HEK293 (cell line): ENCODE data around the gene SEMA4D.

ENCODE experiments used
- CTCF ChIA-PET: fragments of 350-600 bp; formaldehyde crosslinking; extraction: SDS; loops from one replicate; lab custom pipeline; 2021; ENCODE audit warnings: antibody characterized with exemption; lab: Yijun Ruan, JAX
- POLR2A ChIA-PET: fragments of 300-600 bp; formaldehyde crosslinking; extraction: SDS; loops from one replicate; lab custom pipeline; 2020; ENCODE audit warnings: antibody characterized with exemption, inconsistent platforms; lab: Yijun Ruan, JAX
- H3K27ac ChIP-seq: fragments of 200-500 bp; sonication (Bioruptor generic); 2 replicates; pipeline ENCODE4 v1.5.1; 2014; ENCODE audit warnings: low read depth, low read length, control low read depth, inconsistent platforms; ENCODE audit errors: extremely low read depth
- H3K36me3 ChIP-seq, 2 experiments: fragments of 200-500 bp in 1 of 2; sonication (Bioruptor generic) in 1 of 2; 1 replicate in 1 of 2; 2 replicates in 1 of 2; pipeline ENCODE4 v1.5.1; 2014 to 2017; ENCODE audit warnings: inconsistent platforms in 2 of 2, low read length in 2 of 2; ENCODE audit not compliant: control insufficient read depth in 2 of 2, insufficient read depth in 1 of 2
- H3K4me1 ChIP-seq: fragments of 200-500 bp; sonication (Bioruptor generic); 2 replicates; pipeline ENCODE4 v1.5.1; 2014; ENCODE audit warnings: mild to moderate bottlenecking, low read length, inconsistent platforms; ENCODE audit not compliant: control insufficient read depth, insufficient read depth
- H3K4me3 ChIP-seq: 2 replicates; pipeline ENCODE4 v1.5.1; 2011; ENCODE audit warnings: low read depth, mild to moderate bottlenecking, control low read depth, low read length, moderate library complexity
- H3K9me3 ChIP-seq: fragments of 200-500 bp; sonication (Bioruptor generic); 2 replicates; pipeline ENCODE4 v1.5.1; 2014; ENCODE audit warnings: low read depth, low read length, inconsistent platforms; ENCODE audit not compliant: control insufficient read depth, insufficient read depth
- KLF1 ChIP-seq: fragments of 450-650 bp; formaldehyde crosslinking; IDR thresholded peaks from 2 replicates; pipeline ENCODE4 v1.5.1; 2016; ENCODE audit warnings: missing biosample characterization, missing genetic modification characterization
- SCRT1 ChIP-seq: fragments of 450-650 bp; formaldehyde crosslinking; IDR thresholded peaks from 2 replicates; pipeline ENCODE4 v1.5.1; 2016; ENCODE audit warnings: missing biosample characterization, missing genetic modification characterization, borderline replicate concordance
- WT1 ChIP-seq: fragments of 450-650 bp; formaldehyde crosslinking; IDR thresholded peaks from 2 replicates; pipeline ENCODE4 v1.5.1; 2016; ENCODE audit warnings: missing biosample characterization, missing genetic modification characterization
- YY1 ChIP-seq: fragments of 450-650 bp; formaldehyde crosslinking; IDR thresholded peaks from 2 replicates; pipeline ENCODE4 v1.5.1; 2018; ENCODE audit warnings: missing biosample characterization, missing genetic modification characterization
- ZBTB8A ChIP-seq: fragments of 450-650 bp; formaldehyde crosslinking; IDR thresholded peaks from 2 replicates; pipeline ENCODE4 v1.5.1; 2016; ENCODE audit warnings: missing biosample characterization, missing genetic modification characterization
- ZIC2 ChIP-seq: fragments of 450-650 bp; formaldehyde crosslinking; IDR thresholded peaks from 2 replicates; pipeline ENCODE4 v1.5.1; 2016; ENCODE audit warnings: missing biosample characterization, missing genetic modification characterization
- ZNF133 ChIP-seq: fragments of 450-650 bp; formaldehyde crosslinking; IDR thresholded peaks from 2 replicates; pipeline ENCODE4 v1.5.1; 2016; ENCODE audit warnings: missing biosample characterization, missing genetic modification characterization
- ZNF146 ChIP-seq: fragments of 450-650 bp; formaldehyde crosslinking; IDR thresholded peaks from 2 replicates; pipeline ENCODE4 v1.5.1; 2016; ENCODE audit warnings: missing biosample characterization, missing genetic modification characterization
- ZNF404 ChIP-seq: fragments of 450-650 bp; formaldehyde crosslinking; IDR thresholded peaks from 2 replicates; pipeline ENCODE4 v1.5.1; 2017; ENCODE audit warnings: missing biosample characterization, missing genetic modification characterization
- ZNF571 ChIP-seq: fragments of 450-650 bp; formaldehyde crosslinking; IDR thresholded peaks from 2 replicates; pipeline ENCODE4 v1.5.0; 2017; ENCODE audit warnings: missing biosample characterization, missing genetic modification characterization
- ZNF701 ChIP-seq: fragments of 450-650 bp; formaldehyde crosslinking; IDR thresholded peaks from 2 replicates; pipeline ENCODE4 v1.5.1; 2016; ENCODE audit warnings: missing biosample characterization, missing genetic modification characterization
- ZNF830 ChIP-seq: fragments of 450-650 bp; IDR thresholded peaks from 2 replicates; pipeline ENCODE4 v1.5.0; 2018; ENCODE audit warnings: missing biosample characterization, missing genetic modification characterization, low read depth, mild to moderate bottlenecking, moderate library complexity
- ZXDB ChIP-seq: fragments of 450-650 bp; formaldehyde crosslinking; IDR thresholded peaks from 2 replicates; pipeline ENCODE4 v1.5.1; 2016; ENCODE audit warnings: missing biosample characterization, missing genetic modification characterization
- TF ChIP-seq, protein P1 (sequence below): fragments of 450-650 bp; formaldehyde crosslinking; IDR thresholded peaks from 2 replicates; pipeline ENCODE4 v1.5.1; 2016; ENCODE audit warnings: missing biosample characterization, missing genetic modification characterization
- TF ChIP-seq, protein P2 (sequence below): fragments of 450-650 bp; formaldehyde crosslinking; IDR thresholded peaks from 2 replicates; pipeline ENCODE4 v1.5.1; 2016; ENCODE audit warnings: missing biosample characterization, missing genetic modification characterization, borderline replicate concordance
- TF ChIP-seq, protein P3 (sequence below): sonication (generic); formaldehyde crosslinking; IDR thresholded peaks from 2 replicates; pipeline ENCODE4 v1.8.1; 2022; ENCODE audit warnings: mild to moderate bottlenecking, moderate library complexity, missing genetic modification reagents

Gene SEMA4D

DNA sequence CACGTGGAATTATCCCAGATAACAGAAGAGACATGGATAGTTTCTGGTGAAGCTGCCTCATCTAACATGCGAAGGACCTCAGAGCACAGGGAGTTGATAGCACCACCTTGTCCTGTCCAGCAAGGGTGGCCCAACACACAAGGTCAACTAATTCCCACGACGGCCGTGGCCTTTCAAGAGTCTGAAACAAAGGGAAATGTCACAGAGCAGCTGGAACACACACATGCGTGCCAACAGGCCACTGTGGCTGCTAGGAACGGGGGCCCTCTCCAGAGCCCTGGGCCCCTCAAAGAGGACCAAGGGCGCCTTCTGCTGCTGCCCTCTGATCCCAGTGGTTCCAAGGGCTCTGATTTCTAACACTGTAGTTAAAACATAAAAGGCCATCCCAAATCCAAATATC lies 128.9 kb downstream of the SEMA4D start:
- CTCF ChIA-PET, result interaction anchor here (1.6 kb wide), 1 partner anchor 179 kb away, joined by 6 read pairs; no protein-coding TSS in a partner anchor
- POLR2A ChIA-PET, result no interaction called here
- Histone ChIP-seq H3K4me3 (no peak overlapping the region), H3K9me3 (no peaks in the 10 kb centered on the region), H3K27ac (no peak overlapping the region), H3K4me1 (no peaks in the 10 kb centered on the region), H3K36me3 (peaks cover 0 to under 1% of the 10 kb centered on the region in 2 experiments; a peak in 2 of 3 replicates)
- no peak for TF ChIP-seq KLF1 (tag by site-specific recombination)
- no peak for TF ChIP-seq ZNF701 (tag by site-specific recombination)
- TF ChIP-seq ZIC2, result no peak
- no peak for TF ChIP-seq ZNF404 (tag by site-specific recombination)
- TF ChIP-seq, protein P1, sequence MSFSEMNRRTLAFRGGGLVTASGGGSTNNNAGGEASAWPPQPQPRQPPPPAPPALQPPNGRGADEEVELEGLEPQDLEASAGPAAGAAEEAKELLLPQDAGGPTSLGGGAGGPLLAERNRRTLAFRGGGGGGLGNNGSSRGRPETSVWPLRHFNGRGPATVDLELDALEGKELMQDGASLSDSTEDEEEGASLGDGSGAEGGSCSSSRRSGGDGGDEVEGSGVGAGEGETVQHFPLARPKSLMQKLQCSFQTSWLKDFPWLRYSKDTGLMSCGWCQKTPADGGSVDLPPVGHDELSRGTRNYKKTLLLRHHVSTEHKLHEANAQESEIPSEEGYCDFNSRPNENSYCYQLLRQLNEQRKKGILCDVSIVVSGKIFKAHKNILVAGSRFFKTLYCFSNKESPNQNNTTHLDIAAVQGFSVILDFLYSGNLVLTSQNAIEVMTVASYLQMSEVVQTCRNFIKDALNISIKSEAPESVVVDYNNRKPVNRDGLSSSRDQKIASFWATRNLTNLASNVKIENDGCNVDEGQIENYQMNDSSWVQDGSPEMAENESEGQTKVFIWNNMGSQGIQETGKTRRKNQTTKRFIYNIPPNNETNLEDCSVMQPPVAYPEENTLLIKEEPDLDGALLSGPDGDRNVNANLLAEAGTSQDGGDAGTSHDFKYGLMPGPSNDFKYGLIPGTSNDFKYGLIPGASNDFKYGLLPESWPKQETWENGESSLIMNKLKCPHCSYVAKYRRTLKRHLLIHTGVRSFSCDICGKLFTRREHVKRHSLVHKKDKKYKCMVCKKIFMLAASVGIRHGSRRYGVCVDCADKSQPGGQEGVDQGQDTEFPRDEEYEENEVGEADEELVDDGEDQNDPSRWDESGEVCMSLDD, result no peak

DNA sequence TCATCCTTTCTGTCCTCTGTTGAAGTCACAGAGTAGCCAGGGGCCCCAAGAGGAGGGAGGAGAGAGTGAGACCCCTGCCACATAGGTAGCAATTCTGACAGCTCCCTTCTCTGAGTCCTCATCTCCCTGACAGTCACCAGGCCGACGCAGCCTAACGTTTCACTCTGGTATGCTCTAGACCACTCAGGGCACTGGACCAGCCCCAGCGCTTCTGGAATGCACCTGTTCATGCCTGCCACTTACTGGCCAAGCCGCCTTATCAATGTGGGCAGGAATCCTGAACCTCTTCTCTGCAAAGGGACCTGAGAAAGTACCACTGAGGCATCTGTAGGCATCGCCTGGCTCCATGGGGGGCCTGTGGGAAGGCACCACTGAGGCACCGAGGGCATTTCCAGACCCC lies 129.4 kb downstream of the SEMA4D start:
- POLR2A ChIA-PET, result no interaction called here
- Histone ChIP-seq H3K36me3 (peaks cover 0 to 5% of the 10 kb centered on the region in 2 experiments; a peak in 2 of 3 replicates), H3K4me1 (no peaks in the 10 kb centered on the region), H3K4me3 (no peak overlapping the region), H3K9me3 (no peaks in the 10 kb centered on the region), H3K27ac (no peak overlapping the region)
- no peak for TF ChIP-seq WT1 (tag by site-specific recombination)
- CTCF ChIA-PET, result interaction anchor here (1.6 kb wide), 1 partner anchor 180 kb away, joined by 6 read pairs; no protein-coding TSS in a partner anchor

DNA sequence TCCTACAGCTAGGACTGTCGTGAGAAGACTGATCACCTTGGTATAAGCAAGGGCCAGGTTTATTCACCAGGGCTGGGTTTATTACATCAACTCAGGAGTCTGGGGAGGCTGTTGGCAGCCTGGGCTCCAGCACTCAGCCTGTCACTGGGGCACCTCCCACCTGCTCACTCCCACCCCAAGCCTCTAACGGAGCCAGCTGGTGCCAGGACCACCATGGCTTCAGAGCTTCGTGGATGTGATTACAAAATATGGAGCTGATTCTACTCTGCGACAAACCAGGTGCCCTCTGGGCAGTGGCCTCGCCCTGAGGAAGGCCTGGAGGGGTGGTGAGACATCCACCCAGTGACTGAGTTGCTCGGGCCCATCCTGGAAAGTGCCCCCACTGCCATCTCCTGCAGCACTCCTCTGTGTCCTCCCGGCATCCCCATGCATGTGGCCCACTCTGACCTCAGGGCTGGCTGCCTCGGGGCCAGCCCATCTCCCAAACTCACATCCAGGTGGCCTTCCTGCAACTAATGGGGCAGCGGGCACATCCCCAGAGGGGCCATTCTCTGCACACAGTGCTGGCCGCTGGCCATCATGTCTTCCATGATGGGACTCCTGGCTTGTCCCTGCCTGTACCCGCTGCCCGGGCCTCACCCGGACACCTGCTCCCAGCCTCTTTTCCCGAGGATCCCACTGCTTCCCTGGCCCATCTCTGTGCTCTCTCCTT lies 130.0 kb downstream of the SEMA4D start:
- H3K9me3 ChIP-seq, result no peaks in the 10 kb centered on the region
- no peak overlapping the region for H3K4me3 ChIP-seq
- no peaks in the 10 kb centered on the region for H3K4me1 ChIP-seq
- H3K27ac ChIP-seq, result no peak overlapping the region
- ChIA-PET POLR2A (no interaction called here), CTCF (interaction anchor here (1.6 kb wide), 1 partner anchor 180 kb away, joined by 6 read pairs; no protein-coding TSS in a partner anchor)
- TF ChIP-seq ZXDB (tag by site-specific recombination) (no peak), SCRT1 (no peak), ZNF133 (tag by site-specific recombination) (no peak)
- peaks cover 0 to 6% of the 10 kb centered on the region in 2 experiments; a peak in 2 of 3 replicates for H3K36me3 ChIP-seq

DNA sequence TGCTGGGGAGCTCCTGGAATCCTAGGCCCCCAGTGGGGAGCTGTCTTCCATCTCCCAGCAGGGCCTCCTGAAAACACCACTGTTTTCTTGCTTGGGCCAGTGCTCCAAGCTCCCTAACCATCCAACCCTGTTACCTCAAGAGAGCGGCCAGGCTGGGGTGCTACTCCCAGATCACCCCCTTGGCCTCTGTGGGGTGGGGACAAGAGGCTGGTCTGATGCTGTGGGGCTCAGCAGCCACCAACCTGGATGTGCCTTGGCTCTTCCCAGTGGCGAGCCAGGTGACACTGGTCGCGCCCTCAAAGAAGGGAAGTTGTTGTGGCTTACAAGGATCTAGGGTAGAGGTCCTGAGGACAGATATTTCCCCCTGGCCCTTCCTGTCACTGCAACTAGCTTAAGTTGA lies 130.6 kb downstream of the SEMA4D start:
- CTCF ChIA-PET, result interaction anchor here (0.6 kb wide), 1 partner anchor 1084 kb away, joined by 5 read pairs; no protein-coding TSS in a partner anchor
- no peak overlapping the region for H3K27ac ChIP-seq

More for the DNA sequence above, 130.6 kb downstream of the SEMA4D start:
- POLR2A ChIA-PET, result no interaction called here
- H3K4me1 ChIP-seq, result no peaks in the 10 kb centered on the region
- no peak for TF ChIP-seq ZBTB8A
- no peak for TF ChIP-seq YY1 (tag by site-specific recombination)
- no peak for TF ChIP-seq ZNF571 (tag by site-specific recombination)
- TF ChIP-seq ZNF830 (tag by site-specific recombination), result no peak
- no peak for TF ChIP-seq ZNF146 (tag by site-specific recombination)
- TF ChIP-seq, protein P2, sequence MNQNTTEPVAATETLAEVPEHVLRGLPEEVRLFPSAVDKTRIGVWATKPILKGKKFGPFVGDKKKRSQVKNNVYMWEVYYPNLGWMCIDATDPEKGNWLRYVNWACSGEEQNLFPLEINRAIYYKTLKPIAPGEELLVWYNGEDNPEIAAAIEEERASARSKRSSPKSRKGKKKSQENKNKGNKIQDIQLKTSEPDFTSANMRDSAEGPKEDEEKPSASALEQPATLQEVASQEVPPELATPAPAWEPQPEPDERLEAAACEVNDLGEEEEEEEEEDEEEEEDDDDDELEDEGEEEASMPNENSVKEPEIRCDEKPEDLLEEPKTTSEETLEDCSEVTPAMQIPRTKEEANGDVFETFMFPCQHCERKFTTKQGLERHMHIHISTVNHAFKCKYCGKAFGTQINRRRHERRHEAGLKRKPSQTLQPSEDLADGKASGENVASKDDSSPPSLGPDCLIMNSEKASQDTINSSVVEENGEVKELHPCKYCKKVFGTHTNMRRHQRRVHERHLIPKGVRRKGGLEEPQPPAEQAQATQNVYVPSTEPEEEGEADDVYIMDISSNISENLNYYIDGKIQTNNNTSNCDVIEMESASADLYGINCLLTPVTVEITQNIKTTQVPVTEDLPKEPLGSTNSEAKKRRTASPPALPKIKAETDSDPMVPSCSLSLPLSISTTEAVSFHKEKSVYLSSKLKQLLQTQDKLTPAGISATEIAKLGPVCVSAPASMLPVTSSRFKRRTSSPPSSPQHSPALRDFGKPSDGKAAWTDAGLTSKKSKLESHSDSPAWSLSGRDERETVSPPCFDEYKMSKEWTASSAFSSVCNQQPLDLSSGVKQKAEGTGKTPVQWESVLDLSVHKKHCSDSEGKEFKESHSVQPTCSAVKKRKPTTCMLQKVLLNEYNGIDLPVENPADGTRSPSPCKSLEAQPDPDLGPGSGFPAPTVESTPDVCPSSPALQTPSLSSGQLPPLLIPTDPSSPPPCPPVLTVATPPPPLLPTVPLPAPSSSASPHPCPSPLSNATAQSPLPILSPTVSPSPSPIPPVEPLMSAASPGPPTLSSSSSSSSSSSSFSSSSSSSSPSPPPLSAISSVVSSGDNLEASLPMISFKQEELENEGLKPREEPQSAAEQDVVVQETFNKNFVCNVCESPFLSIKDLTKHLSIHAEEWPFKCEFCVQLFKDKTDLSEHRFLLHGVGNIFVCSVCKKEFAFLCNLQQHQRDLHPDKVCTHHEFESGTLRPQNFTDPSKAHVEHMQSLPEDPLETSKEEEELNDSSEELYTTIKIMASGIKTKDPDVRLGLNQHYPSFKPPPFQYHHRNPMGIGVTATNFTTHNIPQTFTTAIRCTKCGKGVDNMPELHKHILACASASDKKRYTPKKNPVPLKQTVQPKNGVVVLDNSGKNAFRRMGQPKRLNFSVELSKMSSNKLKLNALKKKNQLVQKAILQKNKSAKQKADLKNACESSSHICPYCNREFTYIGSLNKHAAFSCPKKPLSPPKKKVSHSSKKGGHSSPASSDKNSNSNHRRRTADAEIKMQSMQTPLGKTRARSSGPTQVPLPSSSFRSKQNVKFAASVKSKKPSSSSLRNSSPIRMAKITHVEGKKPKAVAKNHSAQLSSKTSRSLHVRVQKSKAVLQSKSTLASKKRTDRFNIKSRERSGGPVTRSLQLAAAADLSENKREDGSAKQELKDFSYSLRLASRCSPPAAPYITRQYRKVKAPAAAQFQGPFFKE, result no peak
- TF ChIP-seq, protein P3, sequence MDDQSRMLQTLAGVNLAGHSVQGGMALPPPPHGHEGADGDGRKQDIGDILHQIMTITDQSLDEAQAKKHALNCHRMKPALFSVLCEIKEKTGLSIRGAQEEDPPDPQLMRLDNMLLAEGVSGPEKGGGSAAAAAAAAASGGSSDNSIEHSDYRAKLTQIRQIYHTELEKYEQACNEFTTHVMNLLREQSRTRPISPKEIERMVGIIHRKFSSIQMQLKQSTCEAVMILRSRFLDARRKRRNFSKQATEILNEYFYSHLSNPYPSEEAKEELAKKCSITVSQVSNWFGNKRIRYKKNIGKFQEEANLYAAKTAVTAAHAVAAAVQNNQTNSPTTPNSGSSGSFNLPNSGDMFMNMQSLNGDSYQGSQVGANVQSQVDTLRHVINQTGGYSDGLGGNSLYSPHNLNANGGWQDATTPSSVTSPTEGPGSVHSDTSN, result no peak
- no peaks in the 10 kb centered on the region for H3K9me3 ChIP-seq
- H3K36me3 ChIP-seq, result peaks cover 0 to 10% of the 10 kb centered on the region in 2 experiments; a peak in 2 of 3 replicates
- no peak overlapping the region for H3K4me3 ChIP-seq
